ENCODE results near the gene ANXA9.

GRCh38 chr1:151035167-151035566 is 53.1 kb downstream of the ANXA9 start:
- TF ChIP-seq CTCF (IDR thresholded peaks at IDR 0.05) (no peak), POLR2A (IDR thresholded peaks at IDR 0.05) (no peak)
